ENCODE measurements around the gene SYNJ2.

Gene SYNJ2

GRCh38 chr6:158064725-158065251, 83.1 kb downstream of the SYNJ2 start:
- DNase-seq, result no peak

- no peak for DNase-seq
Measured at GRCh38 chr6:158066136-158066781, 84.6 kb downstream of the SYNJ2 start.

- DNase-seq, result no peak
Measured at GRCh38 chr6:158067436-158068015, 85.9 kb downstream of the SYNJ2 start.

- DNase-seq, result no peak
Measured at GRCh38 chr6:158068156-158068892, 86.7 kb downstream of the SYNJ2 start.

GRCh38 chr6:158068893-158069799, 87.5 kb downstream of the SYNJ2 start:
- DNase-seq, result no peak

GRCh38 chr6:158069800-158070195, 88.1 kb downstream of the SYNJ2 start:
- no peak for DNase-seq

GRCh38 chr6:158070513-158070912, 88.8 kb downstream of the SYNJ2 start:
- no peak for DNase-seq

- no peak for DNase-seq
Measured at GRCh38 chr6:158071121-158072082, 89.7 kb downstream of the SYNJ2 start.

GRCh38 chr6:158072083-158072721, 90.5 kb downstream of the SYNJ2 start:
- DNase-seq, result no peak

- no peak for DNase-seq
Measured at GRCh38 chr6:158073776-158074175, 92.1 kb downstream of the SYNJ2 start.

GRCh38 chr6:158076548-158076947, 94.9 kb downstream of the SYNJ2 start:
- DNase-seq, result no peak

GRCh38 chr6:158077676-158078075, 96.0 kb downstream of the SYNJ2 start:
- DNase-seq, result no peak

- DNase-seq, result no peak
Measured at GRCh38 chr6:158078320-158078719, 96.7 kb downstream of the SYNJ2 start.

GRCh38 chr6:158080849-158081656, 99.4 kb downstream of the SYNJ2 start:
- no peak for DNase-seq

- DNase-seq, result no peak
Measured at GRCh38 chr6:158081657-158081935, 99.9 kb downstream of the SYNJ2 start.

- DNase-seq, result no peak
Measured at GRCh38 chr6:158083455-158084325, 102.0 kb downstream of the SYNJ2 start.

GRCh38 chr6:158085261-158086053, 103.8 kb downstream of the SYNJ2 start:
- no peak for DNase-seq

- no peak for DNase-seq
Measured at GRCh38 chr6:158086054-158086503, 104.4 kb downstream of the SYNJ2 start.
